ENCODE data around the gene OR6J1. TPM values are rescaled to one million over a fixed set of nuclear protein-coding genes. Genes with fewer than 3 reads are reported as not detected.

Gene OR6J1
- polyA plus RNA-seq, 1 experiment: not detected

- no peak overlapping the region for H3K27ac ChIP-seq (ENCODE audit: low read depth, low read length)
- no peak overlapping the region for H3K4me3 ChIP-seq (ENCODE audit: low read depth, low read length)
- no peaks in the 10 kb centered on the region for H3K9me3 ChIP-seq (ENCODE audit: control insufficient read depth, insufficient read depth, low read length)
- POLR2A ChIA-PET: interaction anchor here (1.1 kb wide), 1 partner anchor 10 kb away, joined by 4 read pairs; no protein-coding TSS in a partner anchor
- DNase-seq (ENCODE audit: low read depth, low spot score): no peak
- TF ChIP-seq CTCF (IDR thresholded peaks at IDR 0.05; ENCODE audit: low read depth, low read length): no peak
- H3K27me3 ChIP-seq (ENCODE audit: control insufficient read depth, insufficient read depth, low read length): peaks cover 11% of the 10 kb centered on the region
- CTCF ChIA-PET: interaction anchor here (0.6 to 0.7 kb wide), 2 partner anchors 111 to 724 kb away, joined by 3 read pairs; no protein-coding TSS in a partner anchor
These were observed 24.3 kb upstream of the OR6J1 start for GRCh38 chr14:22668417-22668816.

- DNase-seq (ENCODE audit: low read depth, low spot score): no peak
These were observed 23.7 kb upstream of the OR6J1 start for GRCh38 chr14:22667881-22668280.

GRCh38 chr14:22666203-22666893, 22.2 kb upstream of the OR6J1 start:
- CTCF ChIA-PET: interaction anchor here (1.0 kb wide), 1 partner anchor 13 kb away, joined by 4 read pairs; no protein-coding TSS in a partner anchor
- no peak for TF ChIP-seq CTCF (IDR thresholded peaks at IDR 0.05; ENCODE audit: low read depth, low read length)

More at GRCh38 chr14:22667881-22668280, 23.7 kb upstream of the OR6J1 start:
- ChIA-PET POLR2A (interaction anchor here (1.1 kb wide), 1 partner anchor 9 kb away, joined by 4 read pairs; no protein-coding TSS in a partner anchor), CTCF (interaction anchor here (0.6 kb wide), 1 partner anchor 724 kb away, joined by 3 read pairs; no protein-coding TSS in a partner anchor)
- H3K4me3 ChIP-seq (ENCODE audit: low read depth, low read length): no peak overlapping the region
- H3K9me3 ChIP-seq (ENCODE audit: control insufficient read depth, insufficient read depth, low read length): no peaks in the 10 kb centered on the region
- peaks cover 11% of the 10 kb centered on the region for H3K27me3 ChIP-seq (ENCODE audit: control insufficient read depth, insufficient read depth, low read length)
- no peak overlapping the region for H3K27ac ChIP-seq (ENCODE audit: low read depth, low read length)
- TF ChIP-seq CTCF (IDR thresholded peaks at IDR 0.05; ENCODE audit: low read depth, low read length): no peak

GRCh38 chr14:22664261-22664660, 20.1 kb upstream of the OR6J1 start:
- TF ChIP-seq CTCF (IDR thresholded peaks at IDR 0.05; ENCODE audit: low read depth, low read length): no peak
- POLR2A ChIA-PET: no interaction called here
- Histone ChIP-seq H3K4me3 (ENCODE audit: low read depth, low read length) (no peak overlapping the region), H3K27me3 (ENCODE audit: control insufficient read depth, insufficient read depth, low read length) (peaks cover 9% of the 10 kb centered on the region), H3K27ac (ENCODE audit: low read depth, low read length) (no peak overlapping the region), H3K9me3 (ENCODE audit: control insufficient read depth, insufficient read depth, low read length) (no peaks in the 10 kb centered on the region)
- CTCF ChIA-PET: no interaction called here
- DNase-seq (ENCODE audit: low read depth, low spot score): no peak

More at GRCh38 chr14:22666203-22666893, 22.2 kb upstream of the OR6J1 start:
- Histone ChIP-seq H3K4me3 (ENCODE audit: low read depth, low read length) (no peak overlapping the region), H3K27ac (ENCODE audit: low read depth, low read length) (no peak overlapping the region), H3K9me3 (ENCODE audit: control insufficient read depth, insufficient read depth, low read length) (no peaks in the 10 kb centered on the region), H3K27me3 (ENCODE audit: control insufficient read depth, insufficient read depth, low read length) (peaks cover 11% of the 10 kb centered on the region)
- POLR2A ChIA-PET: no interaction called here
- no peak for DNase-seq (ENCODE audit: low read depth, low spot score)

- POLR2A ChIA-PET: no interaction called here
- no peak for TF ChIP-seq CTCF (IDR thresholded peaks at IDR 0.05; ENCODE audit: low read depth, low read length)
- no peak overlapping the region for H3K4me3 ChIP-seq (ENCODE audit: low read depth, low read length)
- H3K27ac ChIP-seq (ENCODE audit: low read depth, low read length): no peak overlapping the region
- H3K27me3 ChIP-seq (ENCODE audit: control insufficient read depth, insufficient read depth, low read length): peaks cover 4% of the 10 kb centered on the region
- DNase-seq (ENCODE audit: low read depth, low spot score): no peak
- H3K9me3 ChIP-seq (ENCODE audit: control insufficient read depth, insufficient read depth, low read length): no peaks in the 10 kb centered on the region
- CTCF ChIA-PET: interaction anchor here (2.2 kb wide), 1 partner anchor 193 kb away, joined by 5 read pairs; no protein-coding TSS in a partner anchor
These were observed 16.5 kb upstream of the OR6J1 start for GRCh38 chr14:22660654-22661053.
